AG04450 (cell line): ENCODE data around the gene LIG3. TPM values are rescaled to one million over a fixed set of nuclear protein-coding genes. Genes with fewer than 3 reads are reported as not detected.
"Not testable (repeated sequence)": the region's sequence is repeated elsewhere in the genome, so short reads cannot be mapped to it uniquely, and the experiment has no call there.

Experiments
- CTCF ChIA-PET: fragments of 300-600, 350-600 bp; formaldehyde crosslinking; extraction: SDS; loops from one replicate; lab custom pipeline; 2022; ENCODE audit warnings: antibody characterized with exemption, inconsistent platforms; lab: Charles Lee
- POLR2A ChIA-PET: fragments of 350-600 bp; formaldehyde crosslinking; extraction: SDS; loops from one replicate; lab custom pipeline; 2021; ENCODE audit warnings: antibody characterized with exemption, inconsistent platforms; lab: Yijun Ruan, JAX
- DNase-seq: peaks from one replicate; pipeline ENCODE4 v3.0.0-alpha.2; 2011; ENCODE audit warnings: low read depth, low spot score
- H3K27ac ChIP-seq: one replicate; pipeline ENCODE4 v1.5.1; 2012; ENCODE audit warnings: low read depth, low read length, control low read depth
- H3K27me3 ChIP-seq: one replicate; pipeline ENCODE4 v1.6.0; 2012; ENCODE audit warnings: low read length; ENCODE audit not compliant: control insufficient read depth, insufficient read depth
- H3K4me3 ChIP-seq: 2 replicates; pipeline ENCODE4 v1.5.1; 2011; ENCODE audit warnings: mild to moderate bottlenecking, low read depth, low read length, control low read depth
- H3K9me3 ChIP-seq: 2 replicates; pipeline ENCODE4 v1.5.1; 2012; ENCODE audit warnings: low read length; ENCODE audit not compliant: control insufficient read depth, insufficient read depth
- CTCF ChIP-seq: IDR thresholded peaks from 2 replicates; pipeline ENCODE4 v1.5.1; 2011; ENCODE audit warnings: low read depth, low read length, control low read depth, inconsistent platforms
- polyA plus RNA-seq: library from polyadenylated mRNA; depleted of rRNA; stranded (reverse); fragments of >200 nt; gene quantifications from 2 replicates; pipeline ENCODE4 v1.2.3, GENCODE V29; 2011

LIG3 gene
- polyA plus RNA-seq, 1 experiment = 34.2 TPM

DNA sequence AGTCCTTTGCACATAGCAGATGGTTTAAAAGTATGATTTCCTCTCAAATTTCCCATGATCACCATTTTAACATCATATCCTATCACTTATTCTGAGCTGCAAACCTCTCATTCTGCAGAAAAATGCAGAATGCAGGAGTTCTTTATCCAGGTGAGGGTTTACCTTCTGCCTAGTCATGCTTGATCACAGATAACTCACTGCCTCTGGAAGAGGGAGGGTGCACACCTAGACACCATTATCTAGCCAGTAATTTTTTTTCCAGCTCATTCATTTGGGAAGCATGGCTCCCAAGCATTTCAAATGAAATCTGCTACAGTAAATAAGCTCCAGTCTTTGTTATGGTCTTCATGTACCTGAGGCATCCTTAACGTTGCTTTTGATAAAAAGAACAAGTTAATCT lies 45.2 kb downstream of the LIG3 start:
- ChIA-PET CTCF (interaction anchor here (0.5 kb wide), 1 partner anchor 62 kb away, joined by 4 read pairs; no protein-coding TSS in a partner anchor), POLR2A (no interaction called here)
- DNase-seq = no peak
- no peak overlapping the region for H3K27ac ChIP-seq
- H3K4me3 ChIP-seq = no peak overlapping the region
- H3K9me3 ChIP-seq = no peaks in the 10 kb centered on the region
- TF ChIP-seq CTCF = no peak
- no peaks in the 10 kb centered on the region for H3K27me3 ChIP-seq

- H3K27me3 ChIP-seq, CTCF ChIA-PET, POLR2A ChIA-PET, DNase-seq, H3K9me3 ChIP-seq, H3K27ac ChIP-seq, H3K4me3 ChIP-seq: not testable (repeated sequence)
Observed at GRCh38 chr17:35028097-35028496, 47.8 kb downstream of the LIG3 start.

- Histone ChIP-seq H3K4me3 (no peak overlapping the region), H3K27me3 (no peaks in the 10 kb centered on the region), H3K9me3 (no peaks in the 10 kb centered on the region), H3K27ac (no peak overlapping the region)
- TF ChIP-seq CTCF = no peak
- DNase-seq = no peak
- ChIA-PET POLR2A (no interaction called here), CTCF (interaction anchor here (0.6 to 0.8 kb wide), 2 partner anchors 31 to 61 kb away, joined by 3 read pairs; no protein-coding TSS in a partner anchor)
Observed at GRCh38 chr17:35028531-35029262, 48.4 kb downstream of the LIG3 start.

- ChIA-PET CTCF (no interaction called here), POLR2A (no interaction called here)
- no peak overlapping the region for H3K4me3 ChIP-seq
- no peaks in the 10 kb centered on the region for H3K27me3 ChIP-seq
- no peak for DNase-seq
- no peaks in the 10 kb centered on the region for H3K9me3 ChIP-seq
- H3K27ac ChIP-seq = no peak overlapping the region
- TF ChIP-seq CTCF = no peak
Observed at GRCh38 chr17:35030780-35031179, 50.5 kb downstream of the LIG3 start.

DNA sequence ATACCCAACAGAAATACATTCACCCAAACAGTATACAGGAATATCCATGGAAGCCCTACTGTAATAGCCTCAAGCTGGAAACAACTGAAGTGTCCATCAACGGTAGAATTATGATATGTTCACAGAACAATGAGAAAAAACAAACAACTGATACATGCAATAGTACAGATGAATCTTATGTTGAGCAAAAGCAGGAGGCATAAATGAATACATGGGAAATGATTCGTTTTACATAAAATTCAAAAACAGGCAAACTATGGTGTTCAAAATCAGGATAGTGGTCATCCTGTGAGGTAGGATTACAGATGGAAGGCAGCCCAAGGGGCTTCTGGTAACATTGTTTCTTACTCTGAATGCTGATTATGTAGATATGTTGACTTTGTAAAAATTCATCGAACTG lies 58.1 kb downstream of the LIG3 start:
- Histone ChIP-seq H3K27me3 (no peaks in the 10 kb centered on the region), H3K9me3 (no peaks in the 10 kb centered on the region), H3K4me3 (no peak overlapping the region), H3K27ac (no peak overlapping the region)
- TF ChIP-seq CTCF = no peak
- POLR2A ChIA-PET = no interaction called here
- no peak for DNase-seq
- CTCF ChIA-PET = no interaction called here
